GM19193 (cell line): ENCODE data around the gene TENM3.

Experiments
- POLR2A ChIP-seq: IDR thresholded peaks from 4 replicates; pipeline ENCODE4 v1.6.1; 2011; ENCODE audit not compliant: insufficient read depth, insufficient read length; ENCODE audit errors: extremely low read depth

Gene TENM3

DNA sequence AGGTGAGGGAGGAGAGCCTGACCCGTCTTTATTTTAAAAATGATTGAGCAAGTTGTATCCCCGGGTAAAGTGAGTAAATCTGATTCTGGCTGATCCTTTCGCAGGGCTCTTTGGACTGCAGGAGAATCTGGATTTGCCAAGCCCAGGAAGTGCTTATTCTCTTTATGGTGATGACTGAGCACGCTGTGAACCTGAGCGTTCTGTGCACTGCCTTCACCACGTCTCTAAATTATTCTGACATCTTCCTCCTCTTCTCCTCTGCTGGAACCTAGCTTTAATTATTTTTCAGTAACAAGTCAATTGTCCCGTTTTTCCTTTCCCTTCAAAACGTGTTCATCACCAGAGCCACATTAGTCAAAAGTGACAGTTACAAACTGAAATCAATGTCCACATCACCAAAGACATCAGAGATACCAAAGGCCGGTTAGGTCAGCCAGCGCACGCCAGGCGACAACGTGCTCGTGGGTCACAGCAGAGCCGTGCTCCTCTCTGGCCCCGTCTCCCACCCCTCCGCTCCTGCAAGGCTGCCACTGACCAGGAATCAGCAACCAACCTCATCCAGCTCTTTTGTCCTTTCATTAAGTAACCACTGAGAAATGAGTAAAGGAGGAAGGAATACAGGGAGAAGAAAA lies 599.7 kb downstream of the TENM3 start:
- TF ChIP-seq POLR2A, result no peak

- TF ChIP-seq POLR2A, result no peak
Measured at GRCh38 chr4:182843808-182844325, 600.7 kb downstream of the TENM3 start.

DNA sequence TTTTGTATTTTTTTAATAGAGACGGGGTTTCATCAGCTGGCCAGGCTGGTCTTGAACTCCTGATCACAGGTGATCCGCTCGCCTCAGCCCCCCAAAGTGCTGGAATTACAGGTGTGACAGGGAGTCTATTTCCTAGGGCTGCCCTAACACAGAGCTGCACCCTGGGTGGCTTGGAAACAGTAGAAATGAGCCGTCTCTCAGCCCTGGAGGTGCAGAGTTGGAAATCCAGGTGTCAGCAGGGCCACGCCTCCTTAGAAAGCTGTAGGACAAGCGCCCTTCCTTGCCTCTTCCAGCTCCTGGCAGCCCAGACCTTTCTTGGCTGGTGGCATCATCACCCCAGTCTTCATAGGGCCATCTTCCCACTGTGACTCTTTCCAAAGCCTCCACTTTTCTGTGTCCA lies 602.4 kb downstream of the TENM3 start:
- no peak for TF ChIP-seq POLR2A

DNA sequence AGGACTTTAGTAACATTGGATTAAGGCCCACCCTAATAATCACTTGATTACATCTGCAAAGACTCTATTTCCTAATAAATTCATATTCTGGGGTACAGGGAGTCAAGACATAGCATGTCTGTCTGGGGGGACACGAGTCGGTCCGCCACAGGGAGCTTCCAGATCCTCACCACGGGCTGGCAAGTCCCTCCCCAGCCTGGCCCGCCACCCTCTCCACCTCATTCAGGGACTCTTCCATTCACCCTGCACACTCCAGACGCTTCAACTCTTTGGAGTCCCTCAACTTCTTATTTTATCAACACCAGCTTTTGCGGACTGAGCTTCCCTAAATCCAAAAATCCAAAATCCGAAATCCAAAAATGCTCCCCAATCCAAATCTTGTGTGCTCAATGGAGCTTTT lies 602.8 kb downstream of the TENM3 start:
- TF ChIP-seq POLR2A, result no peak

DNA sequence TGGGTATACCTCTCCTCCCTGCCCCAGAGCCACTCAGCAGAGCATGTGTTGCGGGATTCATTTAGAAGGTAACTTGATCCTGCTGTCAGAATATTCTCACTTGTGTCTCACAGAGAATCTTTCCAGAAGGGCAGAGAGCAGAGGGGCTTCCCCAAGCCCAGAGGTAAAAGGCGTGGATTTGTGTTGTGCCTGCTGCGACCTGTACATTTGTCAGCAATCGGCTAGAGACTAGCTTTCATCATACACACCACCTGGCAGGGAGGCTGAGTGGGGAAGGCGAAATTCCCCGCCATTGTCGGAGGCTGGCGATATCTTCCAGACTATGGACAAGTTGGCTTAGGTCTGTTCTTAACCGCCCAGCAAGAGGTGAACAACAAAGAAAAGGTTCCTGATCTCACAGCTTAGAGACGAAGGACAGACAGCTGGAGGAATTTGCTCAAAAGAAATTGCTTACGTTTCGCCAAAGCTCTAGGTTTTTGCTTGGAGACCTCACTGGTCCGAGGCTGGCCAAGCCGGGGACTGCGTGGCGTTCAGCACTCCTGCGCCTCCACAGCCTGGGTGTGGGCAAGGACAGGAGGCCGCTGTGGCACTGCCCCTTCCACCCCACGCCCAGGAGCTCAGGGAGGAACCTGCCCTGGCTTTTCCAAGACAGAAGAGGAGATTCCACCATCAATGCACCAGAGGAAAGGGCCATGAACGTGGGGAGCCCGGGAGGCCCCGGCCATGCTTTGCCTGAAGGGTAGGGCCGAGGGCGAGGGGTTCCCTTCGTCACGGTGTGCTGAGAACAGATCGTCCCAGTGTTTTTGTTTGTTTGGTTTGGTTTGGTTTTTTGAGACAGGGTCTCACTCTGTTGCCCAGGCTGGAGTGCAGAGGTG lies 604.6 kb downstream of the TENM3 start:
- no peak for TF ChIP-seq POLR2A

- TF ChIP-seq POLR2A, result no peak
Measured at GRCh38 chr4:182848685-182849084, 605.5 kb downstream of the TENM3 start.
